ENCODE measurements around the gene CLCNKB. TPM values are rescaled to one million over a fixed set of nuclear protein-coding genes. Genes with fewer than 3 reads are reported as not detected.
A peak's percentile ranks its signal among the peaks of the same experiment; 100 is the strongest.

CLCNKB gene
- total and polyA plus RNA-seq, 11 donors: 0.50 to 2.7 (median 1.5) TPM

DNA sequence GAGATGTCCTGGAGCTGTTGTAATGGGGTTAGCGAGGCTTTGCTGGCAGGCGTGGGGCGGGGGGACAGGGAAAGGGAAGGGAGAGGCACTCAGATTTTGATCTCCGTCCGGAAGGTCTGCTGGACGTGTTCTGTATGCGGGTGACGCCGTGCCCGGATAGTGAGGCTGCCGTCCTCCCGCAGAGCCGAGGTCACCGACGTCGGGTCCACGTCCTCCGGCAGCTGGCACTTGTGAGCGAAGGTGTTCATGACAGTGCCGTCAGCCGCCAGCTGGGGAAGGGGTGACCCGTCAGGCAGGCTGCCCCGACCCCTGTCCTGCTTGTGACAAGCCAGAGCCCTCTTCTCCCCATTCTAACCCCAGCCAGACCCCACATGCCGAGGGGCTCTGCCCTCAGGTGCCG lies 28.1 kb upstream of the CLCNKB start:
- ATAC-seq (no peak), DNase-seq (peak in 1 of 5 donors; percentile 49)
- peaks cover 0 to 63% (median 38%) of the 10 kb centered on the region in 12 donors for H3K4me1 ChIP-seq
- WGBS, 4 donors: 54 to 70% (median 60%) methylated on average over 14 to 25 of the region's 25 CpGs
- intact Hi-C loops (cut with DNase I): no loop called here
- TF ChIP-seq CTCF (IDR thresholded peaks at IDR 0.05): no peak
- TF ChIP-seq POLR2A (IDR thresholded peaks at IDR 0.05): no peak
- no peaks in the 10 kb centered on the region for H3K9me3 ChIP-seq
- peaks cover 0 to 5% (median 0%) of the 10 kb centered on the region in 9 donors for H3K27me3 ChIP-seq
- H3K36me3 ChIP-seq: peaks cover 0 to 10% (median 0%) of the 10 kb centered on the region in 9 donors
- peak overlapping the region; percentile 27 to 81 (median 66) for H3K4me3 ChIP-seq
- H3K27ac ChIP-seq: peak overlapping the region; percentile 88 to 99 (median 97)

- Histone ChIP-seq H3K27ac (peak overlapping the region; percentile 88 to 99 (median 97)), H3K27me3 (peaks cover 0 to 5% (median 0%) of the 10 kb centered on the region in 9 donors), H3K4me3 (peak overlapping the region; percentile 27 to 81 (median 66)), H3K36me3 (peaks cover 0 to 10% (median 0%) of the 10 kb centered on the region in 9 donors), H3K4me1 (peaks cover 0 to 67% (median 38%) of the 10 kb centered on the region in 12 donors), H3K9me3 (no peaks in the 10 kb centered on the region)
- no peak for TF ChIP-seq CTCF (IDR thresholded peaks at IDR 0.05)
- TF ChIP-seq POLR2A (IDR thresholded peaks at IDR 0.05): peak in 1 of 2 donors; percentile 31
- ATAC-seq: peak in 1 of 4 donors; percentile 2
- 42 to 58% (median 52%) methylated on average over 21 to 23 of the region's 23 CpGs for WGBS, 4 donors
- DNase-seq: peak in 4 of 5 donors; percentile 45 to 76 (median 61)
- intact Hi-C loops (cut with DNase I): no loop called here
These were observed 27.4 kb upstream of the CLCNKB start for GRCh38 chr1:16015960-16016901.

GRCh38 chr1:16017076-16017460 lies 26.5 kb upstream of the CLCNKB start:
- Histone ChIP-seq H3K36me3 (peaks cover 0 to 10% (median 0%) of the 10 kb centered on the region in 9 donors), H3K4me1 (peaks cover 0 to 75% (median 37%) of the 10 kb centered on the region in 12 donors), H3K27me3 (peaks cover 0 to 5% (median 0%) of the 10 kb centered on the region in 9 donors), H3K9me3 (no peaks in the 10 kb centered on the region), H3K27ac (peak overlapping the region; percentile 88 to 99 (median 97)), H3K4me3 (peak overlapping the region; percentile 27 to 81 (median 66))
- TF ChIP-seq POLR2A (IDR thresholded peaks at IDR 0.05) (no peak), CTCF (IDR thresholded peaks at IDR 0.05) (no peak)
- ATAC-seq (no peak), DNase-seq (no peak)
- WGBS, 4 donors: 43 to 83% (median 59%) methylated on average over 7 to 10 of the region's 10 CpGs
- intact Hi-C loops (cut with DNase I): no loop called here
